Pulmonary artery endothelial cell (primary cell): ENCODE data around the gene VTN. TPM values are rescaled to one million over a fixed set of nuclear protein-coding genes. Genes with fewer than 3 reads are reported as not detected.
"Not testable (repeated sequence)": the region's sequence is repeated elsewhere in the genome, so short reads cannot be mapped to it uniquely, and the experiment has no call there.

Experiments
- DNase-seq: peaks from one replicate; pipeline ENCODE4 v3.0.0-alpha.2; 2011; ENCODE audit warnings: low read depth, low spot score
- total RNA-seq: library from RNA; depleted of rRNA; stranded (reverse); fragments of >200 nt; gene quantifications from 2 replicates; pipeline ENCODE4 v1.2.3, GENCODE V29; 2014

The VTN gene
- total RNA-seq, 1 donor from 2014 or later = 0.07 TPM

GRCh38 chr17:28343491-28343932, 26.6 kb downstream of the VTN start:
- DNase-seq = no peak

- no peak for DNase-seq
Measured at GRCh38 chr17:28342313-28342712, 27.8 kb downstream of the VTN start.

GRCh38 chr17:28341516-28341915, 28.6 kb downstream of the VTN start:
- no peak for DNase-seq

- no peak for DNase-seq
Measured at GRCh38 chr17:28340374-28340773, 29.7 kb downstream of the VTN start.

- DNase-seq = no peak
Measured at GRCh38 chr17:28339431-28339830, 30.7 kb downstream of the VTN start.

- DNase-seq = not testable (repeated sequence)
Measured at GRCh38 chr17:28338769-28339212, 31.3 kb downstream of the VTN start.

GRCh38 chr17:28338056-28338768, 31.9 kb downstream of the VTN start:
- DNase-seq = peak; percentile 63

GRCh38 chr17:28335959-28336871, 33.9 kb downstream of the VTN start:
- peak; percentile 89 for DNase-seq

- peak; percentile 100 for DNase-seq
Measured at GRCh38 chr17:28335201-28335958, 34.7 kb downstream of the VTN start, which contains the start of the genes IFT20 and TNFAIP1. Gene IFT20, minus strand, starts transcription at chr17:28335472. Its CDS starts 3,487 bp downstream, at chr17:28331985. Gene TNFAIP1, plus strand, starts transcription at chr17:28335761. Its CDS starts 3,761 bp downstream, at chr17:28339522.

GRCh38 chr17:28334666-28335200, 35.4 kb downstream of the VTN start:
- DNase-seq = no peak

GRCh38 chr17:28334171-28334570, 35.9 kb downstream of the VTN start:
- DNase-seq = no peak

- DNase-seq = no peak
Measured at GRCh38 chr17:28333083-28333746, 36.9 kb downstream of the VTN start.

GRCh38 chr17:28331891-28332420, 38.2 kb downstream of the VTN start:
- no peak for DNase-seq

- DNase-seq = no peak
Measured at GRCh38 chr17:28330671-28331070, 39.4 kb downstream of the VTN start.

GRCh38 chr17:28328325-28328724, 41.8 kb downstream of the VTN start:
- no peak for DNase-seq

- DNase-seq = no peak
Measured at GRCh38 chr17:28327709-28328108, 42.4 kb downstream of the VTN start.

GRCh38 chr17:28327031-28327607, 43.0 kb downstream of the VTN start:
- DNase-seq = no peak

GRCh38 chr17:28326114-28326513, 44.0 kb downstream of the VTN start:
- DNase-seq = no peak

GRCh38 chr17:28325211-28325610, 44.9 kb downstream of the VTN start:
- no peak for DNase-seq

GRCh38 chr17:28324781-28325180, 45.3 kb downstream of the VTN start:
- DNase-seq = no peak
